Body of pancreas (tissue), 4 donors: ENCODE data around the gene ATP1A1. TPM values are rescaled to one million over a fixed set of nuclear protein-coding genes. Genes with fewer than 3 reads are reported as not detected.
A peak's percentile ranks its signal among the peaks of the same experiment; 100 is the strongest.

Experiments
- ATAC-seq: fragments of 150-250 bp; one replicate; pipeline ENCODE4 v1.9.1; 2016
- DNase-seq, 4 donors: peaks; one replicate each; pipeline ENCODE4 v3.0.0-alpha.2; 2019
- H3K27ac ChIP-seq, 4 donors: fragments of 200-600 bp; sonication (generic); 1 replicate in 3 of 4; 2 replicates in 1 of 4; pipeline versions ENCODE4 v1.5.1 to v1.6.1; 2016 to 2019; ENCODE audit warnings: mild to moderate bottlenecking in 1 of 4, mixed read lengths in 1 of 4, moderate library complexity in 1 of 4
- H3K27me3 ChIP-seq, 2 donors: fragments of 200-600 bp; sonication (generic); one replicate each; pipeline ENCODE4 v1.6.0; 2016; ENCODE audit warnings: mild to moderate bottlenecking in 1 of 2
- H3K36me3 ChIP-seq, 2 donors: fragments of 200-600 bp; sonication (generic); replicated peaks in 1 of 2; 2 replicates each; pipeline ENCODE4 v1.5.1; 2016; ENCODE audit warnings: low read depth in 2 of 2; ENCODE audit not compliant: insufficient read depth in 1 of 2
- H3K4me1 ChIP-seq: fragments of 200-600 bp; sonication (generic); one replicate; pipeline ENCODE4 v1.6.0; 2016
- H3K4me3 ChIP-seq, 2 donors: fragments of 200-600 bp; sonication (generic); 1 replicate in 1 of 2; 2 replicates in 1 of 2; pipeline ENCODE4 v1.5.1; 2016 to 2019
- H3K9me3 ChIP-seq, 3 donors: fragments of 200-600 bp; sonication (generic); 1 replicate in 2 of 3; 2 replicates in 1 of 3; pipeline ENCODE4 v1.5.1; 2016
- CTCF ChIP-seq, 7 experiments: fragments of 450-650 bp in 4 of 7; fragments of 200-600 bp in 3 of 7; sonication (generic) in 3 of 7; IDR thresholded peaks; one replicate each; pipeline ENCODE4 v1.5.1; 2016 to 2019; ENCODE audit warnings: antibody characterized with exemption in 7 of 7
- POLR2A ChIP-seq, 3 donors: fragments of 450-650 bp; IDR thresholded peaks; one replicate each; pipeline ENCODE4 v1.6.1; 2016; ENCODE audit warnings: antibody characterized with exemption in 3 of 3, mild to moderate bottlenecking in 2 of 3
- WGBS, 2 donors: methylation state at CpG; one replicate each; pipeline ENCODE4 v1.1.5; 2017; 5-methylcytosine and 5-hydroxymethylcytosine counted together
- intact Hi-C: fragments of 100-400 bp; cut with DNase I; formaldehyde crosslinking; loops from one replicate; pipeline ENCODE4 v1.15.1; 2023
- total RNA-seq, 2 donors: library from RNA; depleted of rRNA; stranded (reverse); fragments of >200 nt; gene quantifications; one replicate each; pipeline ENCODE4 v1.1.0, GENCODE V29; 2016

The ATP1A1 gene
- total RNA-seq, 2 donors from 2014 or later: 423 to 593 TPM

GRCh38 chr1:116414364-116414763 is 41.3 kb downstream of the ATP1A1 start:
- H3K36me3 ChIP-seq: no peaks in the 10 kb centered on the region
- no peaks in the 10 kb centered on the region for H3K9me3 ChIP-seq
- 74 to 86% methylated on average over 3 of the region's 3 CpGs for WGBS, 2 donors
- no peak for TF ChIP-seq CTCF (IDR thresholded peaks at IDR 0.05)
- no peak for TF ChIP-seq POLR2A (IDR thresholded peaks at IDR 0.05)
- H3K27me3 ChIP-seq: no peaks in the 10 kb centered on the region
- DNase-seq: no peak
- peak overlapping the region in 2 of 4 donors; percentile 71 to 83 for H3K27ac ChIP-seq
- no peak overlapping the region for H3K4me3 ChIP-seq
- no peak for ATAC-seq
- intact Hi-C loops: no loop called here
- H3K4me1 ChIP-seq: peaks cover 54% of the 10 kb centered on the region

- H3K9me3 ChIP-seq: no peaks in the 10 kb centered on the region
- peaks cover 58% of the 10 kb centered on the region for H3K4me1 ChIP-seq
- H3K4me3 ChIP-seq: no peak overlapping the region
- H3K27me3 ChIP-seq: no peaks in the 10 kb centered on the region
- H3K27ac ChIP-seq: peak overlapping the region; percentile 23 to 83 (median 74)
- DNase-seq (no peak), ATAC-seq (no peak)
- WGBS, 2 donors: 71 to 81% methylated on average over 3 of the region's 3 CpGs
- no peaks in the 10 kb centered on the region for H3K36me3 ChIP-seq
- intact Hi-C loops: no loop called here
- TF ChIP-seq CTCF (IDR thresholded peaks at IDR 0.05) (no peak), POLR2A (IDR thresholded peaks at IDR 0.05) (no peak)
These were observed 42.2 kb downstream of the ATP1A1 start for GRCh38 chr1:116415200-116415698.

- Histone ChIP-seq H3K9me3 (no peaks in the 10 kb centered on the region), H3K27me3 (no peaks in the 10 kb centered on the region), H3K4me3 (no peak overlapping the region), H3K27ac (peak overlapping the region; percentile 3 to 83 (median 74)), H3K4me1 (peaks cover 60% of the 10 kb centered on the region), H3K36me3 (no peaks in the 10 kb centered on the region)
- peak in 4 of 7 experiments; percentile 24 to 50 (median 34) for TF ChIP-seq CTCF (IDR thresholded peaks at IDR 0.05)
- TF ChIP-seq POLR2A (IDR thresholded peaks at IDR 0.05): peak in 1 of 3 donors; percentile 8
- DNase-seq: peak; percentile 43 to 67 (median 53)
- WGBS, 2 donors: 22 to 25% methylated on average over 5 of the region's 5 CpGs
- intact Hi-C loops: no loop called here
- peak; percentile 63 for ATAC-seq
These were observed 42.9 kb downstream of the ATP1A1 start for GRCh38 chr1:116415699-116416533.

- ATAC-seq (no peak), DNase-seq (no peak)
- WGBS, 2 donors: 78 to 88% methylated on average over 4 of the region's 4 CpGs
- no peak overlapping the region for H3K4me3 ChIP-seq
- peaks cover 52% of the 10 kb centered on the region for H3K4me1 ChIP-seq
- intact Hi-C loops: no loop called here
- H3K27ac ChIP-seq: peak overlapping the region; percentile 3 to 83 (median 74)
- no peak for TF ChIP-seq CTCF (IDR thresholded peaks at IDR 0.05)
- TF ChIP-seq POLR2A (IDR thresholded peaks at IDR 0.05): no peak
- no peaks in the 10 kb centered on the region for H3K9me3 ChIP-seq
- no peaks in the 10 kb centered on the region for H3K27me3 ChIP-seq
- H3K36me3 ChIP-seq: no peaks in the 10 kb centered on the region
These were observed 43.9 kb downstream of the ATP1A1 start for GRCh38 chr1:116416854-116417513.
